HG03039 (cell line): Measurements from ENCODE around the gene FNDC3B.

Experiments
- ATAC-seq: cut with Tn5 transposase; IDR thresholded peaks from one replicate; pipeline ENCODE4 v1.9.1; 2021; ENCODE audit warnings: mild to moderate bottlenecking, moderate library complexity; ENCODE audit not compliant: unreplicated experiment

Gene FNDC3B

GRCh38 chr3:172071780-172072330, 32.5 kb downstream of the FNDC3B start:
- ATAC-seq, result no peak

DNA sequence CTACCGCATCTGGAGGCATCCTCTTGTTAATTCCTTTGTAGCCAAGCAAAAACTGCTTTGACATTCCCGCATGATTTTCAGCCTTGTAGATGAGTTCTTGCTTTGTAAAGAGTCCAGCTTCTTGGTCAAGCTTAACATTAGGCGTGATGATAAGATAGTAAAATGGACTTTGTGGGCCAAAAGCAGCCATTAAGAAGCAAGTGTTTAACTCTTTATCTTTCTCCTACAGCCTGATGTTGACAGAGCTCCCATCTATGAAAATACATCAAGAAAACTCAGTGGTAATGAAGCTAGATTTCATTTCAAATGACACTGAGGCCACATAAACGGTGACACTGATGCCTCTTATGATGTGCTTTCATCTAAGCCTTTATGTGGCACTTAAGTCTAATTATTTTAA, 33.2 kb downstream of the FNDC3B start:
- ATAC-seq, result no peak

DNA sequence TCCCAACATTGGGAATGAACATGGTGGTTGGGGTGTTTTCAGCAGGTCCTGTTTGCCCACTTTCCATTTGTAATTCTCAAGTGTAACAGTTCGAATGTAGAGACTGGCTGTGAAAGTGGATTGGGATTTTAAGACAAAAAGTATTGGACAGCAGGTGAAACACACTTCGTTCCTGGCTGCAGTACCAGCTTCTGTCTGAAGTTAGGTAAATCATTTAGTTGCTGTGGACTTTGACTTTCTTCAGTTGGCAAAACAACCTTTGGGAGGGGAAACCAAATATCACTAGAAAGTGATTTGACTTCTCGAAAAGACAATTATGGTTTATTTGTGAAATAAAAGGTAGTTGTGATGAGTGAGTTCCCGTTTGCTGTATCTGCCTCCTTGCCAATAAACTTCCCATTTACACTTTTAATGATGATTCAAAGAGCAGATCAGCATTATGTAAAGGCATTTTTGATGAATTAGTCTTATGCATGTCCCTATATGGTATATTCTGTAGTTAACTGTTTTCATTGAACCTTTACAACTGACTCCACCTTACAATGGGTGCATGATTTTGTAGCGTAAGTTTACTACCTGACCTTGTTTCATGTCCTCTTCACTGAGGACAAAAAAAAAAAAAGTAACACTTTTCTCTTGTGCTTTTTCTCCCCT, 34.0 kb downstream of the FNDC3B start:
- ATAC-seq, result no peak

DNA sequence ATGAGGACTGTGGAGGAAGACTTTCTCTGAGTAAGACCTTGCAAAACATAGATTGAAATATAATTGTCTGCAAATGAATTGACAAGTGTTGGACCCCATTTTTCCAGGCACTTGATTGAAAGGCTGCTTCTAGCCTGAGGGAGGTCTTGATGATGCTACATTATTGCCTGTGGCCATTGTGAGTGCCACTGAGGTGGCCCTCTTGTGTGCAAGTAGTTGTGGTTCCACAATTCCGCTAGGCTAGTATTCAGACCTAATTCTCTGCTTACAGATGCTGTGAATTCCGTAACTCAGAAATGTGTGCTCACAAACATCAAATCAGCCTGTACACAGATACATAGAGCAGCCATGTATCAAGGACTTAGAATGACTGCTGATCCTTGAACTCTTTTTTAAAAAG, 34.7 kb downstream of the FNDC3B start:
- ATAC-seq, result no peak

- no peak for ATAC-seq
Measured at GRCh38 chr3:172074586-172074985, 35.2 kb downstream of the FNDC3B start.

GRCh38 chr3:172076212-172076611, 36.8 kb downstream of the FNDC3B start:
- ATAC-seq, result no peak

- no peak for ATAC-seq
Measured at GRCh38 chr3:172077197-172077757, 37.9 kb downstream of the FNDC3B start.

DNA sequence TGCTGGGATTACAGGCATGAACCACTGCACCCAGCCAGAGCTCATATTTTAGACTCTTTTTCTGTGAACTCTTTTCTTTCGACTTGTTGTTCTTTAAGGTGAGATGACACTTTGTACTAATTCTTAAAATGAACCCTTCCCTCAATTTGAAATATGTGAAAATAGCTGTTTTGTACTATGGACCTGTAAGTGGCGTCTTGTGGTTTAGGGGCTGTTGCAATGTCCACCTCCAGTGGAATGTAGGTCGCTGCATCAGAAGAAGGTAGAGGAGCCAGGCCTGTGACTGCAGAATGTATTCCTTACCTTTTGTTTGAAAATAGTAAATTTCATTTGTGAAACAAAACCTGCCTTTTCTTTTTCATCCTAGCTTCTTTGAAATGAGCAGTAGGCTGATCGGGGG, 38.9 kb downstream of the FNDC3B start:
- no peak for ATAC-seq

DNA sequence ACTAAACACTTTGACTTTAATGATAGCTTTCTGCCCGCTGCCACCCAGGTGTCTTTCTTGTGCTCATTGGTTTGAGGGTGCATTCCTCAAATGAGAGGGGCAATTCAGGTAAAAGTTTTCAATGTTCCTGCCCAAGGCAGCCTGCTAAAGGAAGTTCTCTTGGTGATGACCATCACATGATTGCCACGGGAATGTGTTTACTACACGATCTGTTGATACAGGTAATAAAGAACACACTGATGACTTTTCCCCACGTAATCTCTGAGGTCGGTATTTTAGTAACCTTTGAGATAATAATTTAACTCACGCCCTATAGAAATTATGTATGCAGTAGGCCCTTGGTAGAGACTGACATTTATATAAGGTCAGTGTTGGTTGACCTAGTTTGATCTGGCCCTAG, 39.3 kb downstream of the FNDC3B start:
- ATAC-seq, result no peak

DNA sequence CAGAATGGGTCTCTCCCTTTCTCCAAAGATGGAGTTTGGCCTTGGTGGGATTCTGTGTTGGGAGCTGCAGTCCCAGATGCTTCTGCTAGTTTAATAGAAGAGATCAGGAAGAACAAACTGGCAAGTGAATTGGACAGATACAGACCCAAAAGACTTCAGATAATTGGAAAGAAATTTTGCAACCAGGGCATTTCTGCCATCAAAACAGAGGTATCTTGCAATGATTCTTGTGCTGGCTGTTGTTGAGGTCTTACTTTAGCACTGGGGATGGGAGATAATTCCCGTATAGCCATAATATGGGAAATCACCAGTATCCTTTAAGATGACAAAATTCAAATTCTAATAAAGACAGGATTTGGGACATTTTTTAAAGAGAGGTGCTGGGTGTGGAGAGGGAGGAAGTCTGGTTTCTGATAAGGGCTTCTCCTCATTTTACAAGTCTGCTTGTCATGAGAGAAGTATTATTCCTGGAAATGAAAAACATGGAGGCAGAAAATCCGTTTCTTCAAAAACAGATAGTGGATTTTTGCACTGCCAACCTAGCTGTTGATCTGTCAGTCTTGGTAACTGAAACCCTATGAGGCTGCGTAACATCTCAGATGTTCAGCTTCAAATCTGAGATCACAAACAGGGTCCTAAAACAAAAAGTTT, 40.1 kb downstream of the FNDC3B start:
- ATAC-seq, result no peak

- no peak for ATAC-seq
Measured at GRCh38 chr3:172080503-172080902, 41.1 kb downstream of the FNDC3B start.

DNA sequence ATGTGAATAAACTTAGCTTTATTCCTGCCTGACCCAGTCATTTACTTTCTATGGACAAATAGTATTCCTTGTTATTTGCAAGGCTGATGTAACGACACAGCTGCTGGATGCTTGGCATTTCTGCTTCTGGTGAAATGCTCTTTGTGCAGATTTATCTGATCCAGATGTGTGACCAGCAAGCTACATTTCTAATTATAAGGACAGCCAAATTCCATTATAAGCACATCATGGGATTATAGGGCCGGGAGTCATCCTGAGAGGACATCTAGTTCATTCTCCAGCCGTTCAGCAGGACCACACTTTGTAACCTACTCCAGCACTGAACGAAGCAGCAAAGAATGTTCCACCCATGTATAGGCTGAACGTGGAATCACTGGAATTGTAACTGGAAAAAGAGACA, 42.9 kb downstream of the FNDC3B start:
- ATAC-seq, result no peak

GRCh38 chr3:172082820-172083513, 43.6 kb downstream of the FNDC3B start:
- no peak for ATAC-seq

DNA sequence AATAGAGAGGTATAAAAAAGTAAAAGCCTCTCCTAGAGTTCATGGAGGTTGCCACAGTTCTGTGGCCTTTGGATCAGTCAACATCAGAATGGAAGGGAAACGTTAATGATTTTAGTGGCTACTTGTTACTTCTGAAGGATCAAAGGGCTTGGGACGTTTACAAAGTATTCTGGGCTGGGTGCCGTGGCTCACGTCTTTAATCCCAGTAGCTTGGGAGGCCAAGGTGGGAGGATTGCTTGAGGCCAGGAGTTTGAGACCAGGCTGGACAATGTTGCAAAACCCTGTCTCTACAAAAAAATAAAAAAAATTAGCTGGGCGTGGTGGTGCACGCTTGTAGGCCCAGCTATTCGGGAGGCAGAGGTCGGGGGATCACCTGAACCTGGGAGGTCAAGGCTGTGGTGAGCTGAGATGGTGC, 44.6 kb downstream of the FNDC3B start:
- no peak for ATAC-seq

GRCh38 chr3:172084871-172085556, 45.6 kb downstream of the FNDC3B start:
- ATAC-seq, result no peak

- ATAC-seq, result no peak
Measured at GRCh38 chr3:172085557-172085895, 46.1 kb downstream of the FNDC3B start.

GRCh38 chr3:172086071-172086470, 46.7 kb downstream of the FNDC3B start:
- no peak for ATAC-seq

DNA sequence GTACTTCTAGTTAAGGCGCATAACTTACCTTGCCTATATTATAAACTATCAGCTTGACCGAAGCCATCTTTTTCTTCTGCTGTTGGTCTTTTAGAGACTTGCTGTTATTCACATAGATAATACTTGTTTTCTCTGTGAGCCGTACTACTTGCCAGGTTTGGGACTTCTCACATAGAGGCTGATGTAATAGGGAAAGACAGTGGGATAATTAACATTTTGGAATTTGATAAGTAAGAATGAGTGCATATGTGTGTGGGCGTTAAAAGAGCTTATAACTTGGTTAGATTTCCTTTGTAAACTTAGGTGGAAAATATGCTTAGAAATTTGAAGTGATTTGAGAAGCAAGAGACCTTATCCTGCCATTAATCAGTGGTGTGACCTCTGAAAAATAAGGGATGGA, 47.8 kb downstream of the FNDC3B start:
- no peak for ATAC-seq

GRCh38 chr3:172087602-172088580, 48.5 kb downstream of the FNDC3B start:
- ATAC-seq, result no peak

DNA sequence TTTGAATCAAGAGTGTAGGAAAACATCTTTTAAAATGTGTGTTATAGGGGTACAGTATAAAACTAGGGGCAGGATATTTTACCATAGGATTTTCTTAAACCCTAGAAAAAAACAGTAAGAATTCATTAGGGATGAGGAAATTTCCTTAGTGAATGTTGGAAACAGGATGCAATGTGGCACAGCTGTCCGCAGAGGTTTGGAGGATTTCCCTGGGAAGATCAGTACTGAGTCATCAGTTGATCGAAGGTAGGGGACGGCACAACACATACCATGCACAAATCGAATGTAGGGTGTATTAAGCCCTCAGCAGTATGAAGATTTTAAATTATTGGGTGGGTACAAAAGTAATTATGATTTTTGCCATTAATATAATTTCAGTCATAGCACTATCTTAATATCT, 49.9 kb downstream of the FNDC3B start:
- ATAC-seq, result no peak
